ENCODE measurements around the gene ANKRD34B. TPM values are rescaled to one million over a fixed set of nuclear protein-coding genes. Genes with fewer than 3 reads are reported as not detected.

The ANKRD34B gene
- total and polyA plus RNA-seq, 2 donors from 2014 or later = 1.5 TPM; not detected in 1

- FAIRE-seq (no peak), DNase-seq (no peak)
- Histone ChIP-seq H3K4me3 (ENCODE audit: low read length in 3 of 3) (no peak overlapping the region), H3K9ac (ENCODE audit: low read length in 3 of 3) (no peak overlapping the region), H3K36me3 (ENCODE audit: control insufficient read depth in 2 of 3, insufficient read depth in 3 of 3, low read length in 3 of 3) (no peaks in the 10 kb centered on the region), H3K9me3 (ENCODE audit: control insufficient read depth in 2 of 3, insufficient read depth in 1 of 3, low read length in 3 of 3) (no peaks in the 10 kb centered on the region), H3K27ac (ENCODE audit: low read depth in 2 of 2, low read length in 2 of 2) (no peak overlapping the region), H3K4me1 (ENCODE audit: control insufficient read depth in 2 of 3, insufficient read depth in 2 of 3, low read depth in 1 of 3, low read length in 3 of 3) (no peaks in the 10 kb centered on the region), H3K27me3 (ENCODE audit: control insufficient read depth, insufficient read depth, low read length) (no peaks in the 10 kb centered on the region)
- TF ChIP-seq CTCF (IDR thresholded peaks at IDR 0.05; ENCODE audit: borderline replicate concordance, extremely low read depth, insufficient read depth) = no peak
- intact Hi-C loops (cut with DNase I) = no loop called here
These were observed 45.3 kb upstream of the ANKRD34B start for GRCh38 chr5:80615266-80615914.

DNA sequence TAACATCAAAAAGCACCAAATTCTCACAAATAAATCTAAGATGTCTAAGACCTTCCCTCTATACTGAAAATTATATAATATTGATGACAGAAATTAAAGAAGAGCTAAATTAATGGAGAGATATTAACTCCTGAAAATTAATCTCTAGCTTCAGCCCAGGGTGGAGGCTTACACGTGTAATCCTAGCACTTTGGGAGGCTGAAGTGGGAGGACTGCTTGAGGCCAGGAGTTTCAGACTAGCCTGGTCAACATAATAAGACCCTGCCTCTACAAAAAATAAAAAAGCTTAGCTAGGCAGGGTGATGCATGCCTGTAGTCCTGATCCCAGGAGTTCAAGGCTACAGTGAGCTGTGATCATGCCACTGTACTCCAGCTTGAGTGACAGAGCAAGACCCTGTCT is 39.6 kb upstream of the ANKRD34B start:
- Histone ChIP-seq H3K9me3 (ENCODE audit: control insufficient read depth in 2 of 3, insufficient read depth in 1 of 3, low read length in 3 of 3) (peaks cover 0 to 7% (median 0%) of the 10 kb centered on the region in 3 donors), H3K27me3 (ENCODE audit: control insufficient read depth, insufficient read depth, low read length) (no peaks in the 10 kb centered on the region), H3K9ac (ENCODE audit: low read length in 3 of 3) (no peak overlapping the region), H3K4me3 (ENCODE audit: low read length in 3 of 3) (no peak overlapping the region), H3K27ac (ENCODE audit: low read depth in 2 of 2, low read length in 2 of 2) (no peak overlapping the region), H3K4me1 (ENCODE audit: control insufficient read depth in 2 of 3, insufficient read depth in 2 of 3, low read depth in 1 of 3, low read length in 3 of 3) (no peaks in the 10 kb centered on the region), H3K36me3 (ENCODE audit: control insufficient read depth in 2 of 3, insufficient read depth in 3 of 3, low read length in 3 of 3) (no peaks in the 10 kb centered on the region)
- DNase-seq (no peak), FAIRE-seq (no peak)
- intact Hi-C loops (cut with DNase I) = no loop called here
- TF ChIP-seq CTCF (IDR thresholded peaks at IDR 0.05; ENCODE audit: borderline replicate concordance, extremely low read depth, insufficient read depth) = no peak

DNA sequence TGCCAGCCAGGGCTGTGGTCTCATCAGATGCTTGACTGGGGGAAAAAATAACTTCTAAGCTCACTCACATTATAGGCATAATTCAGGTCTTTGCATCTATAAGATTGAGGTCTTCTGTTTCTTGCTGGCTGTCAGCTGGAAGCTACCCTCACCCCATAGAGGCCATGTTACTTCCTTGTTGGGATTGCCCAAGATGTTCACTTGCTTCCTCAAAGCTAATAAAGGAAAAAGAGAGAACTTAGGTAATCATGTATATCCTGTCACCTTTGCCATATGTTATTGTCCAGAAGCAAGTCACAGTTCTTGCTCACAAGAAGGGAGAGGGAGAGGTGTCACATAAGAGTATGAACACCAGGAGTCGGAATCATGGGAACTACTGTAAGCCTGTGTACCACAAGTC is 38.7 kb upstream of the ANKRD34B start:
- intact Hi-C loops (cut with DNase I) = no loop called here
- Histone ChIP-seq H3K27ac (ENCODE audit: low read depth in 2 of 2, low read length in 2 of 2) (no peak overlapping the region), H3K4me1 (ENCODE audit: control insufficient read depth in 2 of 3, insufficient read depth in 2 of 3, low read depth in 1 of 3, low read length in 3 of 3) (no peaks in the 10 kb centered on the region), H3K36me3 (ENCODE audit: control insufficient read depth in 2 of 3, insufficient read depth in 3 of 3, low read length in 3 of 3) (no peaks in the 10 kb centered on the region), H3K9me3 (ENCODE audit: control insufficient read depth in 2 of 3, insufficient read depth in 1 of 3, low read length in 3 of 3) (peaks cover 0 to 7% (median 0%) of the 10 kb centered on the region in 3 donors), H3K9ac (ENCODE audit: low read length in 3 of 3) (no peak overlapping the region), H3K4me3 (ENCODE audit: low read length in 3 of 3) (no peak overlapping the region), H3K27me3 (ENCODE audit: control insufficient read depth, insufficient read depth, low read length) (no peaks in the 10 kb centered on the region)
- no peak for TF ChIP-seq CTCF (IDR thresholded peaks at IDR 0.05; ENCODE audit: borderline replicate concordance, extremely low read depth, insufficient read depth)
- FAIRE-seq (no peak), DNase-seq (no peak)

GRCh38 chr5:80607832-80608231 is 37.8 kb upstream of the ANKRD34B start:
- H3K27me3 ChIP-seq (ENCODE audit: control insufficient read depth, insufficient read depth, low read length) = no peaks in the 10 kb centered on the region
- no peak overlapping the region for H3K4me3 ChIP-seq (ENCODE audit: low read length in 3 of 3)
- H3K27ac ChIP-seq (ENCODE audit: low read depth in 2 of 2, low read length in 2 of 2) = no peak overlapping the region
- intact Hi-C loops (cut with DNase I) = no loop called here
- H3K4me1 ChIP-seq (ENCODE audit: control insufficient read depth in 2 of 3, insufficient read depth in 2 of 3, low read depth in 1 of 3, low read length in 3 of 3) = no peaks in the 10 kb centered on the region
- no peak overlapping the region for H3K9ac ChIP-seq (ENCODE audit: low read length in 3 of 3)
- peaks cover 0 to 7% (median 0%) of the 10 kb centered on the region in 3 donors for H3K9me3 ChIP-seq (ENCODE audit: control insufficient read depth in 2 of 3, insufficient read depth in 1 of 3, low read length in 3 of 3)
- no peak for FAIRE-seq
- TF ChIP-seq CTCF (IDR thresholded peaks at IDR 0.05; ENCODE audit: borderline replicate concordance, extremely low read depth, insufficient read depth) = no peak
- H3K36me3 ChIP-seq (ENCODE audit: control insufficient read depth in 2 of 3, insufficient read depth in 3 of 3, low read length in 3 of 3) = no peaks in the 10 kb centered on the region
- no peak for DNase-seq

Measured in kidney (tissue), 14 donors.